ENCODE measurements around the gene ANKRD44.

Gene ANKRD44

DNA sequence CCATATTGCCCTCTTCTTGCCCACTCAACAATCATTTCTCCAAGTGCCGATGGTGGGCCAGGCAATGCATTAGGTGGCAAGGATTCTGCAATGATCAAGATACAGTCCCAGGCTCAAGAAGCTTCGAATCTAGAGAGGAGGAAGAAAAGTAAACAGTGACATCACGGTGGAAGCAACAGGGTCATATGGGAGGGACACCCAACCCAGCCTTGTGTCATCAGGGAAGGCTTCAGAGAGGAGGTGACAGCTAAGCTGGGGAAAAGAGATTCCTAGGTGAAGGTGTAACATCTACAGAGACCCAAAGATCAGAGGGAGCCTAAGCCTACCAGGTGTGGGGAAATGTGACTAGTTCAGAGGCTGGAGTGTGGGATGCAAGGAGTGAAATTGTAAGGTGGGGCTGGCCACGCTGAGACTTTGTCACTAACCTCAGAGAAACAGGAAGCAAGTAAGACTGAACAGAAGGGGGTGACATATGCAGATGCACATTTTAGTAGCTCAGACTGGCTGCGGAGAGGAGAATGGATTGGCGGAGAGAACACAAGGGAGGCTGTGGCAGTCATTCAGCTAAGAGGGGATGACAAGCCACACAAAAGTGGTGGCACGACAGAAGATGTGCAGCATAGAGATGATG is 104.9 kb downstream of the ANKRD44 start:
- DNase-seq (ENCODE audit: low spot score) = no peak

DNA sequence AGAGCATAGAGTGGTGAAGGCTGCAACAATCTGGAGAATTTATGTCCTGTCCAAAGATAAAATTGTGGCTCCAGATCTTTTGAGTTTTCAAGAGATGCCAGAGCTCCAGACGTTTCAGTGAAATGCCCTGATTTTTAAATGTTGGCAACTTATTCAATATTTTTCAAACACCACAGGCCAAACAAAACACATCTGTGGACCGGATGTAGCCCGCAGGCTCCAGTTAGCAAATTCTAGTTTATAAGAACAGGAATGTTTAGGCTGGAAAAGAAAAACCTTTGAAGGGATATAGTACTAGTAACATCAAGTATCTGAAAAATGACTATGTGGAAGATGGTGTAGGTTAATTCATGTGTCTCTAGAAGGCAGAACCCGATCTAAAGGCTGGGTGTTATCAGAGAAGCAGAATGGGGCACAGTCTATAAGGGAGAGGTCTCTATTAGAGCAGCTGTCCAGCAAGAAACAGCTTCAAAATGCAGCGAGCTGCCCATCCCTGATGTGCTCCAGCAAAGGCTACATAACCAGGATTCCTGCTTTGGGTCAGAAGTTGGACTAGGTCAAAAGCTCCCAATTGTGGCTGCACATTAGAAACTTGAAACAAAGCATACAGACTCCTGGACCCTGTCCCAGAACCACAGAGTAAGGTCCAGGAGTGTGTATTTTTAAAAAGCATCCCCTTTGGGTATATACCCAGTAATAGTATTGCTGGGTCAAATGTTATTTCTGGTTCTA is 105.9 kb downstream of the ANKRD44 start:
- no peak for DNase-seq (ENCODE audit: low spot score)

DNA sequence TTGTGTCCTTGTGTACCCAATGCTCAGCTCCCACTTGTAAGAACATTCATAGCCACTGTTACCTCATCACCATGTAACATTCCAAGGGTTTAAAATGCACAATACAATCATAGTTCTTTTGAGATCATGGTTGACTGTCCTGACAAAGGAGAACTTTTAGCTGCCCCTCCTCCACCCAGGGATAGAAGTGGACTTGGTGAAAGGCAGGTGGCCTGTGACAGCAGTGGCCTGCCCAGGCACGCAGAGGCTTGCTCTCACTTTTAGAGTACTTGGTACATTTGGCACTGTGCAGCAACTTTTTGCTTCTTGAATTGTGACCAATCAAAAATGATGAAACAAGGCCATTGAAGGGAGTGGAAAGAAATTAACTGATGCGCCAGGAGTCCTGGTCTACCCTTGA is 108.7 kb downstream of the ANKRD44 start:
- no peak for DNase-seq (ENCODE audit: low spot score)

DNA sequence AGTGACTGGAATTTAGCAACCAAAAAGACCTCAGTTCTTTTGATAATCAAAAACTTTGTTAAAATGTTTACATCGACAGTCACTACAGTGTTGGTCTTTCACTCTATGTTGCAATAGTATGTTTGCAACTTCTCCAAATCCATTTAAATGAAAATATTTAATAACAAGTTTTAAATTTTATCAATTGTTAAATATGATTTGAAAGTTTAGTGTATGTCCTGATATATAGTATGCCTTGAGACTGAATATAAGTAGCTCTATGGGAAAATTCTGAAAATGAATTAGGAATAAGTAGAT is 109.9 kb downstream of the ANKRD44 start:
- no peak for DNase-seq (ENCODE audit: low spot score)

DNA sequence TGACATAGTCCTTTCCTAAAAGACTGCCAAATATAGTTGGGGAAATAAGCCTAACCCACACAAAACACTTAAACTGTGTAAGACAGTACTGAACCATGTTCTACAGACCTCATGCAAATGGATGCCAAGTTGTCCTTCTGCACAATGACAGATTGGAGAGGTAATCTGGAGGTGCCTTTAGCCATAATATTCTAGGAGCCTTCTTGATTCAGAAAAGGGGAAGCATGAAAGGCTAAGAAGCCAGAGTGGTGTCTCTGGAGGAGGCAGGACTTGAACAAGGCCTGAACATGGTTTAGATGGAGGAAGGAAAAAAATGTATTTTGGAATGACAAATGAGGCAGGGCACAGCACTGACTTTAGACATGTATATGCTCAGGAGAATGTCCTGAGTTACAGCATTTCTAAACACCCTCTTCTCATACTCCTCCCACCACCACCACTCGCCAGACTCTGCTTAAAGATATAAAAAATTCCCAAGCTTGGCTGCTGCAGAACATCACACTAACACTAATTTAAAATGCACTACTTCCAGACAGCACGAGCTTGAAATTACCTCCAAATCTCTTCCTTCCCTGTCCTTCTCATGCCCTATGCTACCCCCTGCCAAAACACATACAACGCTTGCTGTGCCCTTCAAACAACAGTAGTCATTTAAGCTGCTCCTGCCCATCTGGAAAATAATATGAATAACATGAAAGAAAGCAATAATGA is 110.4 kb downstream of the ANKRD44 start:
- DNase-seq (ENCODE audit: low spot score) = no peak

DNA sequence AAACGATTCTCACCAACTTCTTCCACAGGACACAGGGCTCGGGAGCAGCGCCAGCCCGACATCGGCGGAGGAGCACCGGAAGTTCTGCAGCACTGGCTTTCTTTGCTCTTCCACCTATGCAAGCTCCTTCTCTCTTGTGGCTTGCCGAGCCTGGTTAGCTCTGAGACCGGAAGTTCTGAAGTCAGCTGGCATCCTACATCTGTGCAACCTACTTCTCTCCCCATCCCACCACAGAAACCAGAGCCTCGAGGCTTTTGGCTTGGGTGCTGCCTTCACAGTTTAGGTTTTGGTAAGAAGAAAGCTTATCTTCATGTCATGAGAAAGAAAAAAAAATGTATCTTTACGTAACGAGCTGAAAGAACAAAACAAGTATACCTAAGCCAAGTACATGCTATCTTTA is 111.7 kb downstream of the ANKRD44 start:
- no peak for DNase-seq (ENCODE audit: low spot score)

DNA sequence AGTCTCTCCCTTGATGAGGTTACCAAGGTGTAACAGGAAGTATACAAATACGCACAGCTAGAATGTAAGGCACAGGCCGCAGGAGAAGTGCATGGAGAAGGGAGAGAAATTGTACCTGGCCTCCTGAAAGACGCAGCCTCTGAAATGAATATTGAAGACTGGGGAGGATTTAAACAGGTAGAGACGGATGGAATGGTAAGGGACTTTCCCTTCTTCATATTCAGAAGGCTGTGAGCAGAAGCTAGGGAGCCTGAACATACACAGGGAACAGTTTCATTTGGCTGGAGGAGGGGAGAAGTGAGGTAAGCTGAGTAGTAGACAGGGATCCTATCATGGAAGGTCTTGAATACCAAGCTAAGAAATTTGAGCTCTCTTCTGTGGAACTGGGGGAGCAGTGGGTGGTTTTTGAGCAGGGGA is 112.7 kb downstream of the ANKRD44 start:
- DNase-seq (ENCODE audit: low spot score) = no peak

DNA sequence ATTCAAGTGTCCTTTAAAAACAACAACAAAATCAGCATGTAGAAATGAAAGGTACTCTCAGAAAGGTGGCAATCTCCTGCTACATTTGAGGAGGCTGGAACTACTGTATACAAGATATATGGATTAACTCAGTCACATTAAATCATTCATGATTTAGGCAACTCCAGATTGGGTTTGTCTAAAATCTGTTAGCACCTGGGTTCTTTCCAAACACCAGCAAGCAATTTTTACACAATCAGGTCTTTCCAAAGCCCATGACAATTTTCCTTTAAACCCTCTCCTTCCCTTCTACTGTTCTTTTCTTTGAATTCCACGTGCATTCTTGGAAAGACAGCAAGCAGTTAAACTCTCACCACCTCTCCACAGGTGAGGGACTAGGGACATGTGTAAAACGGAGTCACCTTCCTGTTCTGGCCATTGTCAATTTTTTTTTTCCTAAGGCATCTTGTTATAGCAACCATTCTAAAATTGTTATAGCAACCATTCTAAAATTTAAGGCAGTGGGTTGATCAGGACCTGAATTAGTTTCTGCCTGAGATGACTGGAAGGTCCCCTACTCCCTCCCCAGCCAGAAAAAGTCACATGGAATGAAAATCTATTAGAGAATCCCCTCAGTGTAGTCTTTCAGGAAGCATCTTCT is 113.9 kb downstream of the ANKRD44 start:
- no peak for DNase-seq (ENCODE audit: low spot score)

DNA sequence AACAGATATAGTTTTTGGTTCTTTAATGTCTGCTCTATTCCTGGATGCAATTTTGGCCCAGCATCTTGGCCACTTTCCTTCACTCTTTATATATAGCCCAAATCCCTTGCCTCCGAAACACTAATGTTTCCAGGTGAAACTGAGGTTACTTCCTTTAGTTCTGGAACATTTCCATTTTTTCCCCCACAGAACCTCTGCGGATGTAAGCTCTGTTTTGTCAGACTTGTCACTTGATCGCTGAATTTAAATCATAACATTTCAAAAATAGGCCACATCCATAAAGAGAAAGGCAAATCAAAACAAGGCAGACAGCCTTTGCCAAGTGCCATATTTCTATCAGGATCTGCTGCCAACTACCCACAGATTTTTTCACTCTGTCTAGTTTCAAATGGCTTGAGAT is 115.1 kb downstream of the ANKRD44 start:
- no peak for DNase-seq (ENCODE audit: low spot score)

DNA sequence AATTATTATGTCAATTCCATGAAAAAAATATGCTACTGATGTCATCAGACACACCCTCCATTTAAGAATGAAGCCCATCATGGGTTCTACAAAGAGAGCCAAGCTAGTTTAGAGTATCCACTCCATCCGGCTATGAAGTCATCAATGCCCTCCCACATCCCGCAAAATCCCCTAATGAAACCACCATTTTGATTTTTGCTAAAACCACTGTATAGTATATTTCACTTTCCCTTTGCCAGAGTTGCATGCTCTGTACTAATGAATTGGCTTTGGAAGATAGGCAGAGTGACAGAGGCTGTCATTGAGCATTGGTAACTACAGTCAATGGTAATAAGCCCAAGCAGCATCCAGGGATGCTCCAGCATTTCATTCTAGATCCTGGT is 118.6 kb downstream of the ANKRD44 start:
- no peak for DNase-seq (ENCODE audit: low spot score)

DNA sequence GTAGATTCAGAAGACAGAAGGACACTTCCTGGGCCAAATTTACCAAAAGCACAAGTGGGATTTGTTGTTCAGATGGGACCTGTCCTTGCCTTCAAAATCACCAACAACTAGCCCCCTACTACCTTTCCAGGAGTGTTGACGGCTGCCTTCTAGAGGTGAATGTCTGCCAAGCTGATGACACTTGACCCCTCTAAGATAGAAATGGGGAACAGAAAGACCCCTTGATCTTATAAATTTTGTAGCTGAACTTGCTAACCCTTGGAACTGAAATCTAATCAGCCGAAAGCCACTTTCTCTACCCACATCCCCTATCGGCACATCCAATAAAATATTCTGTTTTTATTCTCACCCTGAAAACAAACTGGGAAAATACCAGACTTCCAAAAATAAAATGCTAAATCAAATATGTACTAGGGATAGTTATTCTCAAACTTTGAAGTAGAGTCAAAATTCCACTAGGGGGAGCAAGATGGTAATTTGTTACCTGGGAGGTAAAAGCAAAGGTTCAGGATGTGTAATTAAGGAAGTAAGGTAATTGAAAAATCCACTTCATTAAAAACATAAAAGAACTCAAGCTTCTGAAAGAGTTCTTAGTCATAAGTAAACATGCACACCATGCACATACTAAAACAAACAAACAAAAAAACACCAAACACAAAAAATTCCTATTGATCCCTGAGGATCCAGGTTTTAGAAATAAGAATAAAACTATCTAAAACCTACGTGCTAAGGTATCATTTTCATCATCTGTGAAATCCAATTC is 119.2 kb downstream of the ANKRD44 start:
- no peak for DNase-seq (ENCODE audit: low spot score)

DNA sequence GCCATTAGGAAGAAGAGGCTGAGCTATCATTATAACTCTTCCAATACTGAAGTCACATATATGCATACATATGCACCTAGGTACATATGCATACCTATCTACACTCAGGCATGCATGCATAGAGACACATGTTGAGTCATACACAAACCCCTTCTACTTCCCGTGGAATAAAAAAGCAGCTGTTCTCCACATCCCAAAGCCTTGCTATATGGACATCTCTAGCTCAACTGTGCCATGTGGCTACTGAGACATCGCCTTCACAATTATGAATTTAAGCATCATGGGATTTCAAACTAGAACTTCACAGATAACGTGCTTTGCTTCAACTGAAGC is 120.5 kb downstream of the ANKRD44 start:
- no peak for DNase-seq (ENCODE audit: low spot score)

DNA sequence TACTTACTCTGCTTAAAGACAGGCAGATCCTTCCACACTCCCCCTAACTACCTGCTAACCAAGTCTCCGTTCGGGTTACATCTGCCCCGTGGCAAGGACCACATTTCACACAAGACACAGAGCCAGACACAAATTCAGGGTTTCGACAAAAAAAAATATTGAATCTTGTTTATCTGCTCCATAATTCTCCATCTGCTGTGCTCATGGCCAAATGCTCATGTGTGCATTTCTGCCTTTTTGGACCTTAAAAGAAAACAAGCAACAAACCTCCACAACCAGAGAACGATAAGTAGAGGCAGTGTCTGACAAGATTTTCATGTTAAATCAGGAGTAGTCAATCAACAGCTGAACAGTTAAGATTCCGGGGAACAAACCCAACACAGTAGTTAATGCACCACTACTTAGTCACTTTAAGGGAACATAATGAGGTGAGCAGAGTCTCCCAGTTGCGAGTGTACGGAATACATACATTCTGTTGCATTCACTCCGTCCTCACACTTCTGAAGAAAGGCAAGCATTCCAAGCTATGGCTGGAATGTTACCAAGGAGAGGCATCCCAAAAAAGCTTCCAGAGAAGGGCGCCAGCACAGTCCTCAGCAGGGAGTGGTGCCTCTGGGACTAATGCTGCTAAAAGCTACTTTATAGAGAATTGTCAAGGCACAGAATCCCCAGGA is 121.0 kb downstream of the ANKRD44 start:
- no peak for DNase-seq (ENCODE audit: low spot score)

DNA sequence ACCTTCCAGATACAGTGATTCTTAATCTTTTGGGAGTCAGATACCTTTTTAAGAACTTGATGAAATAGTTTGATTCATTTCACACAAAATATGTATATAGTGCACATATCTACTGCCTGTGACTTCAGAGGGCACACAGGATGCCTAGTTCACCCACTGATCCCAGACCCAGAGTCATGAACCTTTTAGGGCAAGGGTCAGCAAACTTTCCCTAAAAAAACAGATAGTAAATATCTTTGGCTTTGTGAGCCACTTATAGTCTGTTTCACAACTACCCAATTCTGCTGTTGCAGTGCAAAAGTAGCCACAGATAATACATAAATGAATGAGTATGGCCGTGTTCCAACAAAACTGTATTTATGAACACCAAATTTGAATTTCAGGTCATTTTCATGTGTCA is 124.9 kb downstream of the ANKRD44 start:
- DNase-seq (ENCODE audit: low spot score) = no peak

DNA sequence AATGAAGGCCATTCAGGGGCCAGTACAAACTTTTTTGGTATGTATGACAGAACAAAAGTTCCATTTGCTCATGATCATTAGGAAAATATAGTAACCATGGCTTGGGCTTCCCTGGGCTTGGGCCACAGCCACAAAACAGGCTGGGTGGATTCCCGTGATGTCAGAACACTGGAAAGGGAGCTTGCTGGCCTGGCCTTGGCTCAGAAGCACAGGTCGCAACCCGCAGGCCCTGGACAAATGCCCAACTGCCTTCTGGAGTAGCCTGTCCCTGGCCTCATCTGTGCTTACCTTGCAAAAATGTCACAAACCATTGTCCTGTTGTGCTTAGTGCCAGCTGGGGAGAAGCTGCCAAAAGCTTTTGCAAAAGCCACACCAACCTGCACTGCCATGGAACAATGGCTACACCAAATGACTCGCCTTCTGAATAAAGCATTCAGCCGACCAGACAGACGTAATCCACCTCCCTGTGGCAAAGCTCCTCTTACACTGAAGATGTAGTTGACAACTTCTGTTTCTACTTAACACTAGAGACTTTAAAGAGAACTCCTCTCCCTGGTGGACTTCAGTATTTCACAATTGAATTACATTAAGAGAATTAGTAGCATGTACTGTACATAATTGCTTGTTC is 125.5 kb downstream of the ANKRD44 start:
- DNase-seq (ENCODE audit: low spot score) = no peak

DNA sequence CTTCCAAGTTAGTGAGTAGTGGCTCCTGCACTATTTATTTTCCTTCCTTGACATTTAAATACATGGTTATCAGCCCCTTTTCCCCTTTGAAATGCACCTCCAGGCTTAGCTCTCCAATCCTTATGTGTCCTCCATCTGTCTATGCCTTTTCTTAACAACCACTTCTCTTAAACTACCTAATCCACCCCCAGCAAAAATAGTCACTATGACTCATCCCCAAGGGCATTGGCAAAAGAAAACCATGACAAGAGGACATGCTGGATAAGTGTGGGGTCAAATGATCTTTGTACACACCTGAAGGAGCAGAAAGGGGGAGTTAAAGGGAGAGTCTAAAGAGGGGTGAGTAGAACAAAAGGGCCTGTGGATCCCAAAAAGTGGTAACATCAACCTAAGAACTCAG is 127.2 kb downstream of the ANKRD44 start:
- DNase-seq (ENCODE audit: low spot score) = no peak

DNA sequence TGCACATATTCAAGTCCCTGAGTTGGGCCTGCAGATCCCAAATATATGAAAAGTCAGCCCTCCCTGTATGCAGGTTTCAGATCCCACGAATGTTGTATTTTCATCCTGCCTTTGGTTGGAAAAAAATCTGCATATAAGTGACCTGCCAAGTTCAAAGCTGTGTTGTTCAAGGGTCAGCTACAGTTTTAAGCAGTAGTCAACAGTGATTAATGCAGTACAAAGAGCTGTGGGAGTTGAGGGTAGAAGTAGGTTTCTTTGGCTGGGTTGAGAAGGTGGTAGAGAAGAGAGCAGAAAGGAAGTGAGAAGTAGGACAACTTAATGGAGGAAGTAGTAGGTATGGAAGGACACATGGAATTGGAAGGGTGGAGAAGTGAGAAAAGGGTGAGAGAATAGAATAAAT is 127.9 kb downstream of the ANKRD44 start:
- no peak for DNase-seq (ENCODE audit: low spot score)

DNA sequence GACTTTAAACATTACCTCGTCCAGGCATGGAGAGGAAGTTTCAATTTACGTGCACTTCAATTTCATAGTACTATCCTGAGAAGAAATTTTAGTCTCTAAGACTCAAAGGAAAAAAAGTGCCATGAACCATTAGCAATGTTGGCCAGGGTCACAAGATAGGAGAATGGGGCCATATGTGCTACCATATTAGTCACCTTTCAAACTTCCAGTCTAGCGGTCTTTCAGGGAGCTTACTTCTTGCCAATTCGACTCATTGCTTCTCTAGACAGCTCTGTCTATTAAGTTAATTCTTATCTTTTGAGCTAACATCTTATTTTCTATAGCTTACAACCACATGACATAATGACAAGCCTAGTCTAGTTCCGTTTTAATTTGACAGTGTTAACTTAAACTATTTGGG is 129.1 kb downstream of the ANKRD44 start:
- DNase-seq (ENCODE audit: low spot score) = no peak

DNA sequence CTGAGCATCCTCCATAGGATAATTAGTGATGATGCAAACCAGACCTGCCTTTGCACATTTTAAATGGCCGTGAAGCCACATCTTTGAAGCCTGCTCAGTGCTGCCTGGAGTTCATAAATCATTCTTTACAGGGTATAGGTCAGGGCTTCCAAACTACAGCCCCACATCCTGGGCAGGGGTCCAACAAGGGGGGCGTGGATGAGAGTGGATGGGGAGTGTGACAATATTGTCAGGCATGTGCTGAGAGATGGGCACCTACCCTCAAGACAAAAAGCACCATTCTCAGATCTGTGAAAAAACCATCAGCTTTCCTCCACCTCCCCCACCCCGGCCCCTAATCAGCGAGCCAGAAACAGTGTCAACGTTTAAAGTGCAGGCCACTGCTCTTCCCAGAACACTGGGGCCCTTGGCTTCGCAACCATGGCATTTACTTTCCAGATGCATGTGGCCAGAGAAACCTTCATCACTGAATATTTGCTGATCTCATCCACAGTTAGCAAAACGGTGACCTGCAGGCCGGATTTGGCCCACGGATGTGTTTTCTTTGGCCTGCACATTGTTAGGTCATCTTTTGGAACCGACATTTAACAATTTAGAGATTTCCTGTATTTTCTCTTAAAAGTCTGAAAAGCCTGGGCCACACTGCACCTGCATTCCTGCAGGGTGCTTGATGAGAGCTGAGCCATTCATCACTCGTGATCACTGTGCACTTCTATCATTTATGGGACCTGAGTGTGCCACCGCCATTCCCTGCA is 130.7 kb downstream of the ANKRD44 start:
- no peak for DNase-seq (ENCODE audit: low spot score)

DNA sequence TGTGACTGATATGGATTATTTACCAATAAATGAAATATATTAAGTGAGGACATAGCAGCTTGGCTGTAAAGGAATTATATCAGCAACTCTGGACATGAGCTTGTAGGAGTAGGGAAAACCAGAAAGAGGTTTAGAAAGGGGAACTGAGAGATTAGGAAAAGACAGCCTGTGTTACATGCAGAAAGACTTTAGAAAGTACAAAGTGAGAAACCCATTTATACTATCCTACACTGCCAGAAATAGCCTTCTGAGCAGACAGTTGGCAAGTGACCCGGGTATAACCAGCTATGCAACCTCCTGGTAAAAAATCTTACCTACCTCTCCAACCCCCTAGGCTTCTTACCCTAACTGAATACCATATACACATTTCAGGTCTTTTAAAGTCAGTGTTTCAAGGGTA is 134.1 kb downstream of the ANKRD44 start:
- DNase-seq (ENCODE audit: low spot score) = no peak

Measured in ecto neural progenitor cell (in vitro differentiated cells).